Subcutaneous adipose tissue (tissue), 4 donors: Measurements from ENCODE around the gene TSPAN17. TPM values are rescaled to one million over a fixed set of nuclear protein-coding genes. Genes with fewer than 3 reads are reported as not detected.

Experiments
- CTCF ChIP-seq: fragments of 450-650 bp; IDR thresholded peaks from one replicate; pipeline ENCODE4 v1.5.1; 2016; ENCODE audit warnings: low read depth, mild to moderate bottlenecking, control low read depth, antibody characterized with exemption, moderate library complexity
- total RNA-seq, 4 donors: library from RNA; depleted of rRNA; stranded (reverse); fragments of >200 nt; gene quantifications; one replicate each; pipeline ENCODE4 v1.1.0, GENCODE V29; 2016

TSPAN17 gene
- total RNA-seq, 4 donors from 2014 or later, result 7.8 to 18.7 (median 11.3) TPM

- no peak for TF ChIP-seq CTCF
Measured at GRCh38 chr5:176644878-176645670, 2.2 kb upstream of the TSPAN17 start.

GRCh38 chr5:176646049-176646706 lies 1.1 kb upstream of the TSPAN17 start:
- no peak for TF ChIP-seq CTCF

GRCh38 chr5:176646707-176647029 lies 616 bp upstream of the TSPAN17 start:
- no peak for TF ChIP-seq CTCF

GRCh38 chr5:176647843-176648473 lies 674 bp downstream of the TSPAN17 start:
- no peak for TF ChIP-seq CTCF

- TF ChIP-seq CTCF, result no peak
Measured at GRCh38 chr5:176648474-176649194, 1.4 kb downstream of the TSPAN17 start.

- no peak for TF ChIP-seq CTCF
Measured at GRCh38 chr5:176650354-176650884, 3.1 kb downstream of the TSPAN17 start.
